HepG2 (cell line): ENCODE data around the gene METTL21C. TPM values are rescaled to one million over a fixed set of nuclear protein-coding genes. Genes with fewer than 3 reads are reported as not detected.

Experiments
- AFF4 ChIP-seq: sonication (generic); formaldehyde crosslinking; IDR thresholded peaks from 2 replicates; pipeline ENCODE4 v1.4.0; 2020; ENCODE audit warnings: missing genetic modification reagents
- ATF1 ChIP-seq: IDR thresholded peaks from 2 replicates; pipeline ENCODE4 v1.6.1; 2016; ENCODE audit warnings: mild to moderate bottlenecking, control low read depth
- ATF2 ChIP-seq: sonication (generic); formaldehyde crosslinking; IDR thresholded peaks from 2 replicates; pipeline ENCODE4 v1.4.0; 2020; ENCODE audit warnings: missing genetic modification reagents
- BRCA1 ChIP-seq: sonication (generic); formaldehyde crosslinking; IDR thresholded peaks from 2 replicates; pipeline ENCODE4 v1.4.0; 2020; ENCODE audit warnings: missing genetic modification reagents
- CENPBD1 ChIP-seq: sonication (generic); formaldehyde crosslinking; IDR thresholded peaks from 2 replicates; pipeline ENCODE4 v1.8.0; 2022; ENCODE audit warnings: missing genetic modification reagents, low read depth, mild to moderate bottlenecking, borderline replicate concordance
- MXD3 ChIP-seq: IDR thresholded peaks from 2 replicates; pipeline ENCODE4 v1.6.1; 2016; ENCODE audit warnings: mild to moderate bottlenecking, missing biosample characterization, missing genetic modification reagents
- SALL2 ChIP-seq: sonication (generic); formaldehyde crosslinking; IDR thresholded peaks from 2 replicates; pipeline ENCODE4 v1.8.1; 2023; ENCODE audit warnings: mild to moderate bottlenecking, missing genetic modification reagents, inconsistent platforms
- SKI ChIP-seq: fragments of 450-650 bp; IDR thresholded peaks from one replicate; pipeline ENCODE4 v1.6.1; 2018; ENCODE audit warnings: mild to moderate bottlenecking; ENCODE audit not compliant: partially characterized antibody
- ZSCAN5A ChIP-seq: sonication (generic); formaldehyde crosslinking; IDR thresholded peaks from 2 replicates; pipeline ENCODE4 v1.8.0; 2022; ENCODE audit warnings: mild to moderate bottlenecking, missing genetic modification reagents, borderline replicate concordance
- polyA plus RNA-seq, 8 experiments: library from polyadenylated mRNA; depleted of rRNA in 3 of 8; stranded (reverse) in 7 of 8; unstranded in 1 of 8; fragments of >200 nt; fragmentation: Illumina TruSeq in 4 of 8; extraction: Trizol in 4 of 8; gene quantifications; 2 replicates each; pipeline versions ENCODE4 v1.2.1 to v1.2.3, GENCODE V29; 2011 to 2016; ENCODE audit warnings: low read depth in 4 of 8, missing spikeins in 1 of 8, mixed read lengths in 1 of 8; ENCODE audit not compliant: insufficient read depth in 1 of 8
- total RNA-seq, 5 experiments: library from RNA; depleted of rRNA; stranded (reverse); fragments of >200 nt; fragmentation: Illumina TruSeq; extraction: Trizol; gene quantifications; 2 replicates each; pipeline ENCODE4 v1.2.3, GENCODE V29; 2016; ENCODE audit warnings: low read depth in 1 of 5

Gene METTL21C
- total and polyA plus RNA-seq, 2 of the 13 experiments (the other 11 are each of a cell fraction or from before 2014, with no cell fraction given) = not detected

- TF ChIP-seq SALL2 (CRISPR knock-in tag) = no peak
- no peak for TF ChIP-seq CENPBD1 (CRISPR knock-in tag)
- no peak for TF ChIP-seq ZSCAN5A (CRISPR knock-in tag)
- TF ChIP-seq AFF4 (CRISPR knock-in tag) = no peak
- TF ChIP-seq SKI = no peak
- no peak for TF ChIP-seq MXD3 (CRISPR knock-in tag)
- no peak for TF ChIP-seq BRCA1
- TF ChIP-seq ATF1 (CRISPR knock-in tag) = no peak
- no peak for TF ChIP-seq ATF2 (CRISPR knock-in tag)
Observed at GRCh38 chr13:102686024-102686423, 8.8 kb downstream of the METTL21C start (continued).
